HG03066 (cell line): ENCODE measurements around the gene CD207.

Source experiments
- ATAC-seq: cut with Tn5 transposase; IDR thresholded peaks from one replicate; pipeline ENCODE4 v1.9.1; 2021; ENCODE audit warnings: low read depth; ENCODE audit not compliant: unreplicated experiment

CD207 gene

GRCh38 chr2:70796262-70796661, 39.4 kb downstream of the CD207 start:
- ATAC-seq: no peak

GRCh38 chr2:70795164-70795995, 40.2 kb downstream of the CD207 start:
- no peak for ATAC-seq

- ATAC-seq: no peak
These were observed 42.2 kb downstream of the CD207 start for GRCh38 chr2:70793450-70793849.

GRCh38 chr2:70790136-70790828, 45.3 kb downstream of the CD207 start, which contains the start of gene FIGLA:
Gene FIGLA, minus strand, starts transcription at chr2:70790643. Its CDS starts 5 bp downstream, at chr2:70790638.
- ATAC-seq: no peak

GRCh38 chr2:70789304-70790135, 46.1 kb downstream of the CD207 start:
- no peak for ATAC-seq

GRCh38 chr2:70785137-70785911, 50.3 kb downstream of the CD207 start:
- ATAC-seq: no peak

- no peak for ATAC-seq
These were observed 51.3 kb downstream of the CD207 start for GRCh38 chr2:70784320-70784719.
